ENCODE data around the gene CACNA1D. TPM values are rescaled to one million over a fixed set of nuclear protein-coding genes. Genes with fewer than 3 reads are reported as not detected.

The CACNA1D gene
- total and polyA plus RNA-seq, 8 donors: 5.3 to 22.8 (median 11.6) TPM

DNA sequence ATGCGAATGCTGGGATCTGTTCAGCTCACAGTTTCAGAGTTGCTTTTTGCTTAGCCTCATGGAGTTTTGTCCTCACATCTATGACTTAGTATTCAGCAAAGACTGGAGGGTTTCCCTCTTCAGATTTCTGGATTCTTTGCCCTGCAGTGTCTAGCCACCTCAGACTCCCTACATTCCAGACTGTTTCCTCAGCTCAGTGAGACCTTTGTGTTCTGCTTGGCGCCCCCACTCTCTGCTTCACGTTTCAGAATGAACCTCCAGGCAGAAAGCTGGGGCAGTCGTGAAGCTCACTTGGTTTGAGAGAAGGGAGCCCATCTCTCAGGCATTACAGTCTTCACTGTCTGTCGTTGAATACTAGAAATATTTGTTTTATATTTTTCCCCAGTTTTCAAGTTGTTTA is 118.1 kb downstream of the CACNA1D start:
- intact Hi-C loops (cut with DNase I): no loop called here

GRCh38 chr3:53613125-53613524 is 118.7 kb downstream of the CACNA1D start:
- H3K27me3 ChIP-seq: no peaks in the 10 kb centered on the region
- H3K36me3 ChIP-seq: no peaks in the 10 kb centered on the region
- H3K4me1 ChIP-seq: no peaks in the 10 kb centered on the region
- 64 to 71% methylated on average over 3 of the region's 3 CpGs for WGBS, 2 donors
- FAIRE-seq (no peak), DNase-seq (no peak), ATAC-seq (peak in 2 of 4 donors; percentile 58 to 69)
- TF ChIP-seq CTCF (IDR thresholded peaks at IDR 0.05): no peak
- no peak overlapping the region for H3K27ac ChIP-seq
- intact Hi-C loops (cut with DNase I): no loop called here
- H3K4me3 ChIP-seq: no peak overlapping the region
- H3K9me3 ChIP-seq: no peaks in the 10 kb centered on the region

More for the DNA sequence above, 118.1 kb downstream of the CACNA1D start:
- Histone ChIP-seq H3K9me3 (no peaks in the 10 kb centered on the region), H3K4me3 (no peak overlapping the region), H3K4me1 (no peaks in the 10 kb centered on the region), H3K27ac (no peak overlapping the region), H3K27me3 (no peaks in the 10 kb centered on the region), H3K36me3 (no peaks in the 10 kb centered on the region)
- ATAC-seq: no peak
- TF ChIP-seq CTCF (IDR thresholded peaks at IDR 0.05): no peak
- FAIRE-seq: no peak
- no peak for DNase-seq
- 53 to 57% methylated on average over 5 of the region's 5 CpGs for WGBS, 2 donors

- Histone ChIP-seq H3K27me3 (no peaks in the 10 kb centered on the region), H3K4me1 (no peaks in the 10 kb centered on the region), H3K4me3 (no peak overlapping the region), H3K36me3 (no peaks in the 10 kb centered on the region), H3K27ac (no peak overlapping the region), H3K9me3 (no peaks in the 10 kb centered on the region)
- TF ChIP-seq CTCF (IDR thresholded peaks at IDR 0.05): no peak
- peak in 2 of 4 donors; percentile 38 to 47 for ATAC-seq
- no peak for FAIRE-seq
- intact Hi-C loops (cut with DNase I): no loop called here
- no peak for DNase-seq
- 65 to 67% methylated on average over 5 of the region's 5 CpGs for WGBS, 2 donors
Observed at GRCh38 chr3:53614307-53614706, 119.9 kb downstream of the CACNA1D start.

GRCh38 chr3:53616321-53616720 is 121.9 kb downstream of the CACNA1D start:
- no peak for DNase-seq
- no peak for TF ChIP-seq CTCF (IDR thresholded peaks at IDR 0.05)
- H3K36me3 ChIP-seq: no peaks in the 10 kb centered on the region
- no peaks in the 10 kb centered on the region for H3K9me3 ChIP-seq
- H3K27ac ChIP-seq: no peak overlapping the region
- intact Hi-C loops (cut with DNase I): no loop called here
- 53 to 65% methylated on average over 5 of the region's 5 CpGs for WGBS, 2 donors
- no peak overlapping the region for H3K4me3 ChIP-seq
- peak in 2 of 4 donors; percentile 25 to 67 for ATAC-seq
- FAIRE-seq: no peak
- H3K4me1 ChIP-seq: no peaks in the 10 kb centered on the region
- H3K27me3 ChIP-seq: no peaks in the 10 kb centered on the region

DNA sequence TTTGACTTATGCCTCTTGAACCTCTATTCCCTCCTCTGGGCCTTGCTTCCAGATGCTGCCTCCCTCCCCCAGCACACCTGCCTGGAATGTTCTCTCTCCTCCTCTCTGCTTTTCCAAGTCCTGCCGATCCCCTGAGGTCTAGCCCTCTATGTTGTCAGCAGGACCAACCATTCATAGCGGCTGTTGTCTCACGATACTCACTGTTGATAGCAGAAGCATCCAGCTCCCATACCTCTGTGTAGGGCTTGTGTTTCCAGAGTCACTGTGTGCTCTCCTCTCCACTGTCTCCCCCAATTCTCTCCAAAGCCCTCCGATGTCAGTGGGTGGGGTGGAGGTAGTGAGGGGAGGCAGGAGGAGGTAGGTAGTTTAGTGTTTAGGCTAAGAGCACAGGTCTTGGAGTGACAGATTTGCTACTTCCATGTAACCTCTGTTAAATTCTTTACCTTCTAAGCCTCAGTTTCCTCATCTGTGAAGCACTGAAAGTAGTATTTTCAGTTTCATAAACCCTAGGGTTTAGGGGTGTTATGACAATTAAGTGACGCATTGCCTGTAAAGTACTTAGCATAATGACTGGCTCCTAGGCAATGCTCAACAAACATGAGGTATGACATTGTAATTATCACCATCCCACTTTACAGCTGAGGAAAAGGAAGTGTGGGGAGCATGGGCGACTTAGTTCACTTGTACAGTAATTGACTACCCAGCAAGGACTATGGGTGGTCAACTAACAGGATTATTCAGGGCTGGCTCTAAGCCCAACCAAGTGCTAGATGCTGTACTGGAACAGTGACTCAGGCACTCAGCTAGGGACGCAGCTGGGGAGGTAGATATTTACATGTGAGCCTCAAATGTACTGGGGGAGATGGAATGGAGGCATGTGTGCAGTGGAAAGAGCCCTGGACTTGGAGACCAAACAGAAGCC is 122.8 kb downstream of the CACNA1D start:
- WGBS, 2 donors: 71 to 78% methylated on average over 7 of the region's 7 CpGs
- H3K27me3 ChIP-seq: no peaks in the 10 kb centered on the region
- no peaks in the 10 kb centered on the region for H3K4me1 ChIP-seq
- intact Hi-C loops (cut with DNase I): no loop called here
- no peak for TF ChIP-seq CTCF (IDR thresholded peaks at IDR 0.05)
- ATAC-seq: no peak
- H3K36me3 ChIP-seq: no peaks in the 10 kb centered on the region
- no peak overlapping the region for H3K27ac ChIP-seq
- FAIRE-seq: no peak
- H3K4me3 ChIP-seq: no peak overlapping the region
- H3K9me3 ChIP-seq: no peaks in the 10 kb centered on the region
- no peak for DNase-seq
